ENCODE data around the gene HNRNPK.

HNRNPK gene

DNA sequence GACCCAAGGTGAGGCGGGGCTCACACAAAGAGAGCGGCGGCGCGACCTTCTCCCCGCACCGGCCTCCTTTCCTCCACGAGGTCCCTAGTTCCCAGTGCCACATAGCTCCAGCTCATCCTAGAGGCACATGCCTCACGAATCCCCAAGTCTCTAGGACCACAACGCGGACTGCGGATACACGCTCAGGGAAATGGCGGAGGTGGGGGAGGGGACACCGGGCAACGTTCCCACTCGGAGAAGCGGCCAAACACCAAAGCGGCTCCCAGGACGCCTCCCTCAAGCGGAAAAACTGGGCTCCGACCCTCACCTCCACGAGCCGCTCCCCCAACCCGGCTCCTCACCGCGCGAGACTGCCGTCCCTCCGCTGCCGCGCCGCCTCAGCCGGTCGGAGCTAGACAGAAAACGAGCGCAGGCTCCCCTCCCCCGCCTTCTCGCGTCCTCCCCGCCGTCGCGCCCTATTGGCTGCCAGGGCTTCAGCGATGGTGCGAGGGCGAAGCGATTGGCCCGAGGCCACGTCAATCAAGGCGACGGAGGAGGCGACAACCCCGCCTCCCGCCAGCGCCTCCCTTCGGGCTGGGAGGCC, at the start of gene HNRNPK:
Gene HNRNPK, minus strand, starts transcription at position 404 of the 583 bp plus-strand sequence. CDS start 1,963 bp downstream, outside the sequence.
- peak; percentile 99 for DNase-seq (ENCODE audit: low spot score)

DNA sequence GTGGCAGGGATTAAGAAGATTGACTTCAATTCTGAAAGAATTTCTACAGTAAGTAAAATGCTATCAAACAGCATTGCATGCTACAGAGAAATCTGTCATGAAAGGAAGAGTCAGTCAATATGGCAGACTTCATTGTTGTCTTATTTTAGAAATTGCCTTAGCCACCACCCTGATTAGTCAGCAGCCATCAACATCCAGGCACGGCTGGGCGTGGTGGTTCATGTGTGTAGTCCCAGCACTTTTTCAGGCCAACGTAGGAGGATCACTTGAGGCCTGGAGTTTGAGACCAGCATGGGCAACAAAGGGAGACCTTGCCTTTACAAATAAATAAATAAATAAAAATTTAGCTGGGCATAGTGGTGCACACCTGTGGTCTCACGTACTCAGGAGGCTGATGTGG, 47.2 kb upstream of the HNRNPK start:
- no peak for DNase-seq (ENCODE audit: low spot score)

DNA sequence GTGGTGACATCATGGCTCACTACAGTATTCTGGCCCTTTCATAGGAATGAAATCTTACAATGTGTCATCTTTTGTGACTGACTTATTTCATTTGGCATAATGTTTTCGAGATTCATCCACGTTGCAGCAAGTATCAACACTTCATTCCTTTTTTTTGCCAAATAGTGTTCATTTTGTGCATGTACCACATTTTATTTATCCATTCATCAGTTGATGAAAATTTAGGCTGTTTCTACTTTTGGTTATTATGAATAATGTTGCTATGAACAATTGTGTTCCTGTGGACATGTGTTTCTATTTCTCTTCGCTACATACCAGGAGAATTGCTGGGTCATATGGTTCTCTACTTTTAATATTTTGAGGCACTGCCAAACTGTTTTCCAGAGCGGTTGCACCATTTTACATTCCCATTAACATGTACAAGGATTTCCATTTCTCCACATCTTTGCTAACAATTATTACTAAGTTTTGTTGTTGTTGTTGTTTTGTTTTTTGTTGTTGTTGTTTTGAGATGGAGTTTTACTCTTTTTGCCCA, 44.1 kb upstream of the HNRNPK start:
- no peak for DNase-seq (ENCODE audit: low spot score)

DNA sequence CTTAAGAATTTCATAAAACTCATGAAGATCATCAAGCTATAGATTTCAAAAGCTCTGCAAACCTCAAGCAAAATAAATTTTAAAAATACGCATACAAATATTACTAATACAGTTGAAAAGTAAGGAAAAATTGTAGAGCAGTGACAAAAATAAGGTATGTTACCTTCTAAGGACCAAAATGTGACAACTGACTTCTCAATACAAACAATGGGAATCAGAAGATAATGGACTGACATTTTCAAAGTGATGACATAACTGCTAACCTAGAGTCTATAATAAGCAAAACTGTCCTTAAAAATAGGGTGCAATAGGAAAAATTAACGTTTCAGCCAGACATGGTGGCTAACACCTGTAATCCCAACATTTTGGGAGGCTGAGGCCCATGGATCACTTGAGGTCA, 27.6 kb upstream of the HNRNPK start:
- no peak for DNase-seq (ENCODE audit: low spot score)

DNA sequence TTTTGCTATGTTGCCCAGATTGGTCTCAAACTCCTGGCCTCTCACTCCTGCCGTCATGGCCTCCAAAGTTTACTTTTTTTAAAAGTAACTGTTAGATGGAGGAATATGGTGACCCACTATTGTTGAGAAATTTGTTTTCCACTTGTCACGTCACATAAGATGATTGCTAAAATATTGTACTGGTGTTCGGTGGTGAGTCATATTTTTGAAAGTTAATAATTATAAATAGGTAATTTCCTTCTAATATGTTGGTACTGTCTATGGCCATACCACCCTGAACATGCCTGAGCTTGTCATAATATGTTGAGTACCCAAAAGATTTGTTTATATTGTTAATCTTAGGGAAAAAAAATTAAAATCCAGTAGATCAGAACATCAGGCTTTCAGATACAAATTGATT, 23.2 kb upstream of the HNRNPK start:
- DNase-seq (ENCODE audit: low spot score): no peak

DNA sequence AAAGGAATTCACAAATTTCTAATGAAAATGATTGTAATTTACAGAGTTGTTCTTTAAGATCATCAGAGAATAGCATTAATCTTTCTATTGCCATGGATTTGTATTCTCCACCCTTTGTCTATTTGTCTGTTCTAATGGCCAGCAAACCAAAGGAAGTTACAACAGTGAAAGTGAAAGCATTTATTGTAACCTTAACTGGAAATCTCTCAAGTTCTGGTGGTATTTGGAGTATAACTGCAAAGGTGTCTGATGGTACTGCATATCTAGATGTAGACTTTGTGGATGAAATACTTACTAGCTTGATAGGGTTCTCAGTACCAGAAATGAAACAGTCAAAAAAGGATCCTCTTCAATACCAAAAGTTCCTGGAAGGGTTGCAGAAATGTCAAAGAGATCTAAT, 22.3 kb upstream of the HNRNPK start:
- DNase-seq (ENCODE audit: low spot score): no peak

DNA sequence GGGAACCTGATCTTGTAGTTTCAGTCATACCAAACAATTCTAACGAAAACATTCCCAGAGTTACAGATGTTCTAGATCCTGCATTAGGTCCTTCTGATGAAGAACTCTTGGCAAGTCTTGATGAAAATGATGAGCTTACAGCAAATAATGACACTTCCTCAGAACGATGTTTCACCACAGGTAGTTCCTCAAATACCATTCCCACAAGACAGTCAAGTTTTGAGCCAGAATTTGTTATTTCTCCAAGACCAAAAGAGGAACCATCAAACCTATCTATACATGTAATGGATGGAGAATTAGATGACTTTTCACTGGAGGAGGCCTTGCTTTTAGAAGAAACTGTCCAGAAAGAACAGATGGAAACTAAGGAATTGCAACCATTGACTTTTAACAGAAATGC, 21.6 kb upstream of the HNRNPK start:
- DNase-seq (ENCODE audit: low spot score): no peak

DNA sequence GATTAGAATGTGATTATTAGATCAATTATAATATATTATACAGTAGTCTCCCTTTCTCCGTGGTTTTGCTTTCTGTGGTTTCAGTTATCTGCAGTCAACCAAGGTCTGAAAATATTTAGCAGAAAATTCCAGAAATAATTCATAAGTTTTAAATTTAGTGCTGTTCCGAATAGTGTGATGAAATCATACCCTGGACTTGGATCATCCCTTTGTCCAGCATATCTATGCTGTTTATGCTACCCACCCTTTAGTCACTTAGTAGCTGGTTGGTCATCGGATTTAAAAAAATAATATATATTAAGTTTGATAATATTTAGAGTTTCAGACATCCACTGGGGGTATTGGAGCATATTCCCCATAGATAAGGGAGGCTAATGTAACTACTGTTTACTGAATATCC, 20.2 kb upstream of the HNRNPK start:
- no peak for DNase-seq (ENCODE audit: low spot score)

DNA sequence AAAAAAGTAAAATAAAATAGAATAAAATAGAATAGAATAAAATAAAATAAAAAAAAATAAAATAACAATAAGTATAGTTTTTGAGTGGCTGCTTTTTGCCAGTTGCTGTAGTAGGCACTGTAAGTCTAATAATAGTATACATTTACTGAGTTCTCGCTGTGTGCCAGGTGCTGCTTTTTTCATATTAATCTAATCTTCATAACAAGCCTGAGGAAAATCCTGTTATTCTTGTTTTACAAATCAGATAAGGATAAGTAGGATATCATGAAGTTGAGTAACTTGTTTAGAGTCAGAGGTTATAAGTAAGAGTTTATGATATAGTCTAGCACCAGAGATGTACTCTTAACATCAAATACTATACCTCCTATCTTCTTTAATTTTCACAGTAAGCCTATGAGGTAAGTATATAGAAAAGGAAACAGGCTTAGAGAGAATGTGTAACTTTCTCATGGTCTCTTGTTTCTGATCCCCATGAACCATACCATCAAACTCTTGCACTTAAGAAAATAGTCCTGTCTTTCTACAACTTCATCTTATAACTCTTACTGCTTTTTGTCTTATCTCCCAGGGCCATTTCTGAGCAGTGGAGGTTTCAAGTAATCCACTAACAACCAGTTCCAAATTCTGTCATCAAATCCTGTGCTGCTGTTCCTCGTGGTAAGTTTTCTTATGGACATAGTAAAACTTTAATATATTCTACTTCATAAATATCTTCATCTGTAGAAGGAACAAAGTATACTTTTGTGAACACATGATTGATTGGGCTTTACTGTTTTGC, 19.3 kb upstream of the HNRNPK start:
- DNase-seq (ENCODE audit: low spot score): no peak

DNA sequence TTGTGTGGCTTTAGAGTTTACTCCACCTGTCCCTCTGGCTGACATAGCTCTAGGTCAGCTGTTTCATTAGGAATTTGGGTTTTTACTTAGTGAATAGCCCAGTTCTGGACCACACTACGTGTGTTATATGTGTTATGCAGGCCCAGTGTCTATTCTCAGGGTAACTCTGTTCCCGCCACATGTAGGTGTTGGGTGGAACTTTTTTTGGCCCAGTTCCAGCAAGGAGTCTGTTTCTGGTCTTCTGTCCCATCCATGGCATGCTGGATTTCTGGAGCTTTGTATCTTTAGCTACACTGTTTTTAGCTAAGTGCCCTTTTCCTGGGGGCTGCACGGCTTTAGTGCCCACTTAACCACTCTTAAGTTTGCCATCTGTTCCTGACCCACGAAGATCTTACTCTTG, 16.1 kb upstream of the HNRNPK start:
- DNase-seq (ENCODE audit: low spot score): no peak

DNA sequence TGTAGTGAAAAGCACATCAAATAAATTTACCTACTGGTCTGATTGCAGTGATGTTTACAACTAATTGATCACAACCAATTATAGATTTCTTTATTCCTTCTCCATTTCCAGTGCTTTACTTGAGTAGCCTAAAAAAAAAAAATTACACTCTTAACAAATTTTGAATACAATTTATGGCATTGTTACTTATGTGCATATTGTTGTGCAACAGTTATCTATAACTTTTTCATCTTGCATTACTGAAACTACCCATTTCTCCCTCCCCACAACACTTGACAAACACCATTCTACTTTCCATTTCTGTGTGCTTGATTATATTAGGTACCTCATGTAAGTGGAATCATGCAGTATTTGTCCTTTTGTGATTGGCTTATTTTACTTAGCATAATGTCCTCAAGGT, 12.9 kb upstream of the HNRNPK start:
- DNase-seq (ENCODE audit: low spot score): no peak

DNA sequence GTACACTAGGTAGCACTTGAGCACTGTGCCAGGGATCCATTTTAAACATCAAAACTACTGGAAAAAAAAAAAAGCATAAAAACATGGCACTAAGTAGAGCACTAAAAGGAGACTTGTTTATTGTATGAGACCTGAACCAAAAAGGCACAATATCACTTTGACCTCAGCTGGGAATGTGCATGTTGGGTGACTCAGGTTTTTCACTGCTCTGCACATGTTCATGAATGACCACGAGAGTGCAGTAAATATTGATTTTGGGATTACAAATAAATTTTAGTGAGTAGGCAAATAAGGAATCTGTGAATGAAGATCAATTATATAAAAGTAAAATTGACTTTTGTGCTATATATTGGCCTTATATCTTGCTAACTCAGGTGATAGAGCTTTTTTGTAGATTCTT, 12.4 kb upstream of the HNRNPK start:
- DNase-seq (ENCODE audit: low spot score): no peak

DNA sequence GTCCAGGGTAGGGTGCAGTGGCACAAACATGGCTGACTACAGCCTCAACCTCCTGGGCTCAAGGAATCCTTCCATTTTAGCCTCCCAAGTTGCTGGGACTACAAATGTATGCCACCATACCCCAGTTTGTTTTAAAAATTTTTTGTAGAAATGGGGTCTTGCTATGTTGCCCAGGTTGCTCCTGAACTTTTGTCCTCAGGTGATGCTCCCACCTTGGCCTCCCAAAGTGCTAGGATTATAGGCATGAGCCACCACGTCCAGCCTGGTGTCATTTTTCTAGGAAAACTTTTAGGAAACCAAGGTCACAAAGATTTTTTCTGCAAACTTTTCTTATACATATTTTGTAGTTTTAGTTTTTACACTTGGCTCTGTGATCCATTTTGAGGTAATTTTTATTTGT, 11.3 kb upstream of the HNRNPK start:
- DNase-seq (ENCODE audit: low spot score): no peak

DNA sequence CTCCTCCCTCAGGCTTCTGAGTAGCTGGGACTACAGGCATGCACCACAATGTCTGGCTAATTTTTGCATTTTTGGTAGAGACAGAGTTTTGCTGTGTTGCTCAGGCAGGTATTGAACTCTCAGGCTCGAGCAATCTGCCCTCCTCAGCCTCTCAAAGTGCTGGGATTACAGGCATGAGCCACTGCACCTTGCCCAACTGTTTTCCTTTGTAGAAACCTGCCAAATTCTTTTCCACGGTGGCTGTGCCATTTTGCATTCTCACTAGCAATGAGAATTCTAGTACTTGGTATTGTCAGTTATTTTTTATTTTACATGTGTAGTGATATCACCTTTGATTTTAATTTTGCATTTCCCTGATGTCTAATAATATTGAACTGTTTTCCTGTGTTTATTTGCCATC, 8.4 kb upstream of the HNRNPK start:
- DNase-seq (ENCODE audit: low spot score): no peak

DNA sequence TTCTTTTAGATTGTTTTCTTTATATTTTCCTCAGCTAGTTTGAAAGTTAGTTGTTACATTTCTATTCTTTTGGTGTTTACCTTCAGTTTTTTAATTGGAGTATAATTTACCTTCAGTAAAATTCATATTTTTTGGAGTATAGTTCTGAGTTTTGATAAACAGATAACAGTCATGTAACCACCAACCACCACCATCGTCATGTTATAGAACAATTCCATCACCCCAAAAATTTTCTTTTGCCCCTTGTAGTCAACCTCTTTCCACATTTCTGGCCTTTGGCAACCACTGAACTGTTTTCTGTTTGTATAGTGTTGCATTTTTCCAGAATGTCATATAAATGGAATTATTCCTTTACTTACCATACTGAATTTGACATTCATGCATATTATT, 7.4 kb upstream of the HNRNPK start:
- no peak for DNase-seq (ENCODE audit: low spot score)

DNA sequence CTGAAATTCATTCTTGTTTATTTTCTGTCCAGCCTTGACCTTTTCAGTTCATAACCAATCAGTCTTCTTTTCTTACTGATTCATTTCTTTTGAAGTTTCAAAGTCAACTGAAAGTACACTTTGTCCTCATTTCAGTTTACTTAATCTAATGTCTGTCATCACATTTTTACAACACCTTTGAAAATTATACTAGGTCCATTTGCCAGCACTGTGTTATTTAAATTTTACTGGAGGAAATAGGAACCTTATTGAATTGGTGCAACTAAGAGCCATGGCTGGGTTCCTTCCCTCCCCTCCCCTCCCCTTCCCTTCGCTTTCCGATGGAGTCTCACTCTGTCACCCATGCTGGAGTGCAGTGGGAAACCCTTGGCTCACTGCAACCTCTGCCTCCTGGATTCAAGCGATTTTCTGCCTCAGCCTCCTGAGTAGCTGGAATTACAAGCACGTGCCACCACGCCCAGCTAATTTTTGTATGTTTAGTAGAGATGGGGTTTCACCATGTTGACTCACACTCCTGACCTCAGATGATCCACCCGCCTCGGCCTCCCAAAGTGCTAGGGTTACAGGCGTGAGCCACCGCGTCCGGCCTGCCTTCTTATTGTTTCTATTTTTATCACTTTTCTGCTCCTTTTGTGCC, 6.9 kb upstream of the HNRNPK start:
- no peak for DNase-seq (ENCODE audit: low spot score)

DNA sequence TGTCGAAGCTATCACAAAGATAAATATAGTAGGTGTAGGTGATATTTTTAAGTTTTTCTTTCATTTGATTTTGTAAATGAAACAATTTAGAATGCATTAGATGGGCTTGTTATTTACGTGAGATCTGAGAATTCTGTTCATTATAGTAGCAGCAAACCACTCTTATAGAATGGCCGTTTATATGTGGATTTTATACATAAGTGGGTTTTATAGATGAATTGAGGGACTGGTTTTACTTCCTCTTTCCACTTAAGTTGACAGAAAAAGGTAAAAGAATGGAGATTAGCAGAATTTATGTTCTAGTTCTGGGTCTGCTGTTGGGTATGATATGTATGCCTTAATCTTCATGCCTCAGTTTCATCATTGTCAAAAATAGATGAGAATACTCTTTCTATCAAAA, 6.2 kb upstream of the HNRNPK start:
- DNase-seq (ENCODE audit: low spot score): no peak

DNA sequence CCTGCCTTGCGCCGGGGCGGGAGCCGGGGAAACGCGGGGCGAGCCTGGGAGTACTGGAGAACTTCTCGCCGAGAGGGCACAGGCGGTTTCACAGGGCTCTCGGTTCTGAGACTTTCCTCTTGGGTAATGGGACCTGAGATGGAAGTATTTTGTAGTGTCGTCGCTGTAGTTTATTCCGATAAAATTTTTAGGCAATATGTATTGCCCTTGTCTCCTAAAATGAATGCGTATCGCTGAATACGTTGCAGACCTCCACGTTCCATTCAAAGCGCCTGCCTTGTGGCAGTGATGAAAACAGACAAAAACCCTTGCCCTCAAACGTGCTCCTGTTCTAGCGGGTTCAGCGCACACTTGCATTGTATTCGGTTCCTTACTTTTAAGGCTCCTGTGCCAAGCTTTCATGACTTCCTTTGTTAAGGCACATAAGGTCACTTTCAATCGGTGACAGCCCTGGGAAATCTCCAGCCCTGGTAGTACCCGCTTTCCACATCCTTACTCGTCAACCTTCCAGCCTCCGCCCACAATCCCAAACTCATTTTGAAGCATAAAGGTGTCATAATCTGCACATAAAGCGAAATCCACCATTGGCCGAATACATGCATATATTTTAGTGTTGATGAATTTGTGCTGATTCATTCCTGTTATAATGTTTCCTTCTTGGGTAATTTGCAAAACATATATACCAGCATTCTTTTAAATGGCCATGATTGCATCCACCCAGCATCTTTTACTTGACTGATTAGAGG, 1.3 kb upstream of the HNRNPK start:
- no peak for DNase-seq (ENCODE audit: low spot score)

DNA sequence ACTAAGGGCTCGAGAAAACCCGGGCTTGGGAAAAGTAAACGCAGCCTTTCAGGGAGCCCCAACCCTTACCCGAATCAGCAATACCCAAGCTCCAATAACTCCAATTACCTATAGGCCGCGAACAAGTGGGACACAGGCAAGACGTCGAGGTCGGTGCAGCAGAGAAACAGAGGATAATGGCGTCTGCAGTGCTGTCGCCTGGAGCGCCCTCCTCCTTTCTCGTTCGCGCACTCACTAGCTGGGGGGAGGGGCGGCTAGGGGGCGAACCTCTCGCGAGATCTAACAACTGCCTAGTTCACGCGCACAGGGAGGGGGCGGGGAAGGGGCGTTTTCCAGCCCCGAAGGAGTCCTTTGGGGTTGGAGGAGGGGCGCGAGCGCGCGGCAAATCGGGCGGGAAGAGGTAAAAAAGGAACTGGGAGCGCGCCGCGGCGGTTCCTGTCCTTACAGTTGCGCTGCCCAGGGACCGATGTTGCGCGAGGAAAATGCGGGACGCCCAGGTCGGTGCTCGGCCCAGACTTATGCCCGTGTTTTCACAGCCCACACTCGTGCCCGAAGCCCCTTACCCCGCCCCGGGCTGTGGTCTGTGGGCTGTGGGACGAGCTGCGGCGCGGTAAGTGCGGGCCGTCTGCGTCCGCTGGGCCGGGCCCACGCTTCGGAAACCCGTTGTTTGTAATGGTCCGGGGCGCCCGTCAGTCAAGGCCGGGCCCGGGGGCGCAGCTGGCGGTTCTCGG, 545 bp upstream of the HNRNPK start, which contains the start of gene RMI1:
Gene RMI1, plus strand, starts transcription at position 411 of the 731 bp plus-strand sequence. CDS start 20,182 bp downstream, outside the sequence.
- peak; percentile 99 for DNase-seq (ENCODE audit: low spot score)

DNA sequence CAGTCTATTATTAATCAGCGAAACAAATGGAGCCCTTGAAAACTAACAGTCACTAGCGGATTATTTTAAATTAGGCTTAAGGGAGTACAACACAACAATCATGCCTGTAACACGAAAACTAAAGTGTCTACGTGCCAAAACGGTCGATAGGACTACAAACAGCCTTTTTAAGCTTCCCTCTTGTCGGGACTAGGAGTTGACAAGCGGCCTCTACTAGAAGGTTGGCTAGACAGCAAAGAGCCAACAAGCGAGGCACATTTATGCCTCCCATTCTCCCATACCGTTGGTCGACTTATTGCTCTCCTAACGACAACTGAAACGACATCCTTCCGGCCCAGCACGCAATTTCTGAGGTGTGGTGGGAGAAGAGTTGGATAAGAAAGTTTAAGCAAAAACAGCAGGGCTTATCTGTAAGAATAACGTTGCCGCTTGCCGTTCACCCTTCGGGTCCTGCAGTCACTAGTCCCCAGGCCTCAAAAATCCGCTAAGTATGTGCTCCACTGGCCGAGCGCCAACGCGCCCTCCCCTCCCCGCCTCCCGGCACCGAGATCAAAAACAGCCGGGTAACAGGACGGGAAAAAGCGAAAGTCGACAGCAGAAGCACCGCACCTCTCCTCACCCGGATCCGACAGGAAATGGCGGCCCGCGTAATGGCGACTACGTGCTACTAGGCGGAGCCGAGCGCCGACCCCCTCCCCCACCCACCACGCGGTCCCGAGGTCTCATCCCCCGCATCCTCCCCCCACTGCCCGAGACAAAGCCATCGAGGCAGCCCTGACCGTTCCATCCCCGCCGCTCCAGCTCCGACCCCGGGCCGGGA, 813 bp downstream of the HNRNPK start:
- peak; percentile 91 for DNase-seq (ENCODE audit: low spot score)

DNA sequence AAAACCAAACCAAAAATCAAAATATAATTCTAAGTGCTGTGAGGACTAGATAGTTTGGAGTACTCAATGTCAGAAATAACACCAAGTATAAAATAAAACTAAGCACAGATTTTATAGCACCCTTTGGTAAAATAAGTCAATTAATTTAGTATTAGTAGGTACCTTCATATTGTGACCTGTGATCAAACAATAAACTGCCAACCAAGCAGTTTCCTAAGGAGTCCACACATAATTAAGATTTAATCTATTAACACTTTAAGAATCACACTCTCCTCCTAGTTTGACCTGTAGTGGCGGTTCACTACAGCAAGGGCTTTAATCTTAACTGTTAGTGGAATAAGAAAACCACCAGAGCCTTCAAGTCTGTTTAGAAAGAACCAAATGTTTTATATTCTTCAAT, 2.8 kb downstream of the HNRNPK start:
- no peak for DNase-seq (ENCODE audit: low spot score)

All from left forelimb (tissue), 1 donor.